ENCODE data around the gene FNDC7.
A peak's percentile ranks its signal among the peaks of the same experiment; 100 is the strongest.
"Not testable (repeated sequence)": the region's sequence is repeated elsewhere in the genome, so short reads cannot be mapped to it uniquely, and the experiment has no call there.

Gene FNDC7

DNA sequence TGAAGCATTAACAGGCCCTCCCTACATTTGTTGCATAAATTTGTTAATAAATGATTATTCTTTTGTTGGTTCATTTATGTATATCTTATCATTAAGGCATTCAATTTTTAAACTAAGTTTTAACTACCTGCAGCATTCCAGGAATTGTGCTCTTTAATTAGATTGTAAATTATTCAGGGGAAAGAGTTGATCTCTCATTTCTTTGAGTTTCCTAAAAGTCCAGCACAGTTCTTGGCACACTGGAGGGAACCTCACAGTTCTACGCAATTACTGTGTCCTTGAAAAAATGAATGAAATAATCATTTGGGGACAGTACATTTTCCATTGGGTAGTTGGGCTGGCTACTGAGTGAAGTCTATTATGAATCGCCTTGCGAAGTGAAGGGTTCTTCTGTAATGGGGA, 33.3 kb downstream of the FNDC7 start:
- no peak for DNase-seq (ENCODE audit: low read depth)

DNA sequence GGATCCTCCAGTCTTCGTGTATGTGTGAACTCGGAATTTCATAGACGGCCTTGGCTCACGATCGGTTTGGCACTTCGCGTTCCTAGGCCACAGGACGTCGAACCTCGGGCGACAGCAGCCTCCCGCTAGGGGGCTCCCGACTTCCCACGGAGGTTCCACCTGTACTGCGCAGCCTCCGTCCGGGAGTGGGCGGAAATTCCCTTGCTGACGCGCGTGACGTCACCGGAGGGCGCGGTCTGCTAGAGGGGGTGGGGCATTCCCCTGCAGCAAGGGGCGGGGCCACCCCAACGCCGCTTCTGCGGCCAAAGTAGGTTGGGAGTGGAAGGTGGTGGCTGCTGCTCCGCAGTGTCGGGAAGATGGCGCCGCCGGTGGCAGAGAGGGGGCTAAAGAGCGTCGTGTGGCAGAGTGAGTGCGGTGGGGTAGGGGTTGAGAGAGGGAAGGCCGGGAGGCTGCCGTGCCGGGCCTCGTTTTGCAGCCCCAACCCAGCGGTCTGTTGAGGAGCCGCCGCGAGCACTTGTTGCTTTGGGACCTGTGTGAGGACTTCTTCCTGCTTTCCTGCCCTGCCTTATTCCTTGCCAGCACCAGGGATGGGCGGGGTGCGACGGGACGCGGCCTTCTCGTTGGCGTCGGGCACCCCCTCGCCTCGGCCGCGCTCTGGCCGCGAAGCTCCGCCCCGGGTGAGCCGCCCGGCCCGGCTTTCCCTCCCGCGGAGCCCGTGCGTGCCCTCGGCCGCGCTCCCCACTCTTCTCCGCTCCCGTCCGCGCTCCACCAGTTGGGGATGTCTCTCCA, 33.9 kb downstream of the FNDC7 start, which contains the start of gene STXBP3:
Gene STXBP3, plus strand, starts transcription at position 293 of the 789 bp plus-strand sequence. Its CDS starts 64 bp downstream, at position 357.
- peak; percentile 100 for DNase-seq (ENCODE audit: low read depth)

GRCh38 chr1:108747171-108747850, 34.6 kb downstream of the FNDC7 start:
- no peak for DNase-seq (ENCODE audit: low read depth)

- no peak for DNase-seq (ENCODE audit: low read depth)
Measured at GRCh38 chr1:108747898-108748297, 35.2 kb downstream of the FNDC7 start.

- DNase-seq (ENCODE audit: low read depth) = no peak
Measured at GRCh38 chr1:108749081-108749480, 36.4 kb downstream of the FNDC7 start.

GRCh38 chr1:108750476-108751181, 37.9 kb downstream of the FNDC7 start:
- no peak for DNase-seq (ENCODE audit: low read depth)

DNA sequence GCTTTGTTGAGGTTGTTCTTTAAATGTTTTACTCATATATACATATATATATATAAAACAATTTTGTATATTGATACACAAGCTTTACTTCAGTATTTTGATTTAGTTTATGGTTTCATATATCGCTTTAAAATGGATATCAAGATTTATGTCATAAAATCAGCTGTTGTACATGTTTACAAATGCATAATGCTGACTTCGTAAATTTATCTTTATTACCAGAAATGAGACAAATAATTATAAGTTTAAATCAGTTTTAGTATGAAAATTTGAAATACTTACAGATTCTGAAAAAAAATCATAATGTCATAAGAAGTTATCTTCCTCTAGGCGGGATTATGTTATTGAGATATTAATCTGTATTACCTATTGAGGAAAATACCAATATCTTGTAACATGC, 40.7 kb downstream of the FNDC7 start:
- no peak for DNase-seq (ENCODE audit: low read depth)

- no peak for DNase-seq (ENCODE audit: low read depth)
Measured at GRCh38 chr1:108758796-108759195, 46.1 kb downstream of the FNDC7 start.

- DNase-seq (ENCODE audit: low read depth) = no peak
Measured at GRCh38 chr1:108767115-108767514, 54.4 kb downstream of the FNDC7 start.

GRCh38 chr1:108767708-108768107, 55.0 kb downstream of the FNDC7 start:
- DNase-seq (ENCODE audit: low read depth) = no peak

DNA sequence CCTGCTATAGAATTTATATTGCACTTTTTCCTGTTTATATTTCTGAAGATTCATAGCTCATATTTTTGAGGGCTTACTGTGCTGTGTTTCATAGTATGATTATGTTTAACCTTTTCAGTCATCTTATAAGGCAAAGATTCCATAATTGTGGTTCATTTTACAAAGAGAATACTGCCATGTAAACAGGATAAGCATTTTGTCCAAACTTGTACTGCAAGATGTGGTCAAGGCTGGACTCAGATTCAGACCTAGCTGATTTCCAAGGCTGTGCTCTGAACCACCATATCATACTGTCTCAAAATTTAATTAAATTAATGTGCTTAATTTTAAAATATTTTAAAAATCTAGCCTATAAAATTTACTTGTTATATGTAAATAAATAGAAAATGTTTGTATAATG, 65.1 kb downstream of the FNDC7 start:
- DNase-seq (ENCODE audit: low read depth) = no peak

GRCh38 chr1:108779455-108779854, 66.7 kb downstream of the FNDC7 start:
- DNase-seq (ENCODE audit: low read depth) = no peak

- DNase-seq (ENCODE audit: low read depth) = no peak
Measured at GRCh38 chr1:108780937-108781574, 68.3 kb downstream of the FNDC7 start.

DNA sequence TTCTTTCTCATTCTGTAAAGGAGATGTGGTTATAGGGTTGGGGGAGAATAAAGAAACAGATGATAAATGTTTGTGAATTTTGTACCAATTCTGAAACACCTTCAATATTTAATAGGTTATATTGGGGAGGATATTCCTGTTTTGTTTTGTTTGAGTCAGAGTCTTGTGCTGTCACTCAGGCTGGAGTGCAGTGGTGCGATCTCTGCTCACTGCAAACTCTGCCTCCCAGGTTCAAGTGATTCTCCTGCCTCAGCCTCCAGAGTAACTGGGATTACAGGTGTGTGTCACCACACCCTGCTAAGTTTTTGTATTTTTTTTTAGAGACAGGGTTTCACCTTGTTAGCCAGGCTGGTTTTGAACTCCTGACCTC, 68.9 kb downstream of the FNDC7 start:
- DNase-seq (ENCODE audit: low read depth) = not testable (repeated sequence)

DNA sequence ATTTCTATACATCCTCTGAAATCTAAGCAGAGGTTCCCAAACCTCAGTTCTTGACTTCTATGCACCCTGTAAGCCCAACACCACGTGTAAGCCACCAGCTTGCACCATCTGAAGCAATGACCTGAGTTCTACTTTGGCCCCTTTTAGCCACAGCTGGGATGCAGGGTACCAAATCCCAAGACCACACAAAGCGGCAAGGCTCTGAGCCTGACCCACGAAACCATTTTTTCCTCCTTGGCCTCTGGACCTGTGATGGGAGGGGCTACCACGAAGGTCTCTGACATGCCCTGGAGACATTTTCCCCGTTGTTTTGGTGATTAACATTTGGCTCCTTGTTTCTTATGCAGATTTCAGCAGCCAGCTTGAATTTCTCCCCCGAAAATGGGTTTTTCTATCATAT, 72.6 kb downstream of the FNDC7 start:
- no peak for DNase-seq (ENCODE audit: low read depth)

GRCh38 chr1:108785880-108786279, 73.2 kb downstream of the FNDC7 start:
- DNase-seq (ENCODE audit: low read depth) = no peak

DNA sequence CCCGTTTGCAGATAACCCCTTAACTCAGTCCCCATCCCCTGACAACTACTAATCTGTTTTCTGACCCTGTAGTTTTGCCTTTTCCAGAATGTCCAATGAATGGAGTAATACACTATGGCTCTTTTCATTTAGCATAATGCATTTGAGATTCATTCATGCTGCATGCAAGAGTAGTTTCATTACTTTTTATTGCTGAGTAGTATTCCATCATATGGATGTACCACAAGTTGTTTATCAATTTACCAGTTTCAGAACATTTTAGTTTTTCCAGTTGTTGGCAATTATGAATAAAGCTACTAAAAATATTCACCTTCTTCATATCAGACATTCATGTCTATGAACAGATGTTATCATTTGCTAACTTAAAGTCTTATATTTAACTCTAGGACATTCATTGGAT, 79.1 kb downstream of the FNDC7 start:
- no peak for DNase-seq (ENCODE audit: low read depth)

Data from stimulated activated CD8-positive, alpha-beta memory T cell treated with anti-CD3 and anti-CD28 coated beads, Interleukin-15, amount 100 ng/mL, for 1 hour (primary cell).